Keratinocyte (primary cell): ENCODE measurements around the gene FRAS1.

Experiments used
- EZH2 ChIP-seq: IDR thresholded peaks from one replicate; pipeline ENCODE4 v1.6.1; 2012; ENCODE audit warnings: inconsistent platforms, mild to moderate bottlenecking, low read length, moderate library complexity
- TF ChIP-seq, protein P1 (sequence below), 3 experiments: IDR thresholded peaks in 1 of 3; conservative IDR thresholded peaks in 1 of 3; optimal IDR thresholded peaks in 1 of 3; 2 replicates in 2 of 3; 3 replicates in 1 of 3; pipeline versions ENCODE3 to v1.5.1; 2011; ENCODE audit warnings: low read length in 3 of 3, mild to moderate bottlenecking in 3 of 3, moderate library complexity in 2 of 3, control low read depth in 1 of 3, inconsistent platforms in 1 of 3; ENCODE audit not compliant: insufficient read depth in 2 of 3; ENCODE audit errors: extremely low read depth in 1 of 3

- TF ChIP-seq, protein P1, sequence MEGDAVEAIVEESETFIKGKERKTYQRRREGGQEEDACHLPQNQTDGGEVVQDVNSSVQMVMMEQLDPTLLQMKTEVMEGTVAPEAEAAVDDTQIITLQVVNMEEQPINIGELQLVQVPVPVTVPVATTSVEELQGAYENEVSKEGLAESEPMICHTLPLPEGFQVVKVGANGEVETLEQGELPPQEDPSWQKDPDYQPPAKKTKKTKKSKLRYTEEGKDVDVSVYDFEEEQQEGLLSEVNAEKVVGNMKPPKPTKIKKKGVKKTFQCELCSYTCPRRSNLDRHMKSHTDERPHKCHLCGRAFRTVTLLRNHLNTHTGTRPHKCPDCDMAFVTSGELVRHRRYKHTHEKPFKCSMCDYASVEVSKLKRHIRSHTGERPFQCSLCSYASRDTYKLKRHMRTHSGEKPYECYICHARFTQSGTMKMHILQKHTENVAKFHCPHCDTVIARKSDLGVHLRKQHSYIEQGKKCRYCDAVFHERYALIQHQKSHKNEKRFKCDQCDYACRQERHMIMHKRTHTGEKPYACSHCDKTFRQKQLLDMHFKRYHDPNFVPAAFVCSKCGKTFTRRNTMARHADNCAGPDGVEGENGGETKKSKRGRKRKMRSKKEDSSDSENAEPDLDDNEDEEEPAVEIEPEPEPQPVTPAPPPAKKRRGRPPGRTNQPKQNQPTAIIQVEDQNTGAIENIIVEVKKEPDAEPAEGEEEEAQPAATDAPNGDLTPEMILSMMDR (optimal IDR thresholded peaks at IDR 0.05 in 1 of 3, IDR thresholded peaks at IDR 0.05 in 1 of 3, conservative IDR thresholded peaks at IDR 0.05 in 1 of 3; ENCODE audit: extremely low read depth in 1 of 3, insufficient read depth in 2 of 3, low read length in 3 of 3), result no peak
- TF ChIP-seq EZH2, result no peak
Measured at GRCh38 chr4:78446619-78447018, 389.5 kb downstream of the FRAS1 start.
